GM19372 (cell line): ENCODE data around the gene HSPB7.
"Not testable (repeated sequence)": the region's sequence is repeated elsewhere in the genome, so short reads cannot be mapped to it uniquely, and the experiment has no call there.

Source experiments
- ATAC-seq: cut with Tn5 transposase; IDR thresholded peaks from one replicate; pipeline ENCODE4 v1.9.1; 2021; ENCODE audit warnings: mild to moderate bottlenecking, low read depth, moderate library complexity; ENCODE audit not compliant: unreplicated experiment

The HSPB7 gene

DNA sequence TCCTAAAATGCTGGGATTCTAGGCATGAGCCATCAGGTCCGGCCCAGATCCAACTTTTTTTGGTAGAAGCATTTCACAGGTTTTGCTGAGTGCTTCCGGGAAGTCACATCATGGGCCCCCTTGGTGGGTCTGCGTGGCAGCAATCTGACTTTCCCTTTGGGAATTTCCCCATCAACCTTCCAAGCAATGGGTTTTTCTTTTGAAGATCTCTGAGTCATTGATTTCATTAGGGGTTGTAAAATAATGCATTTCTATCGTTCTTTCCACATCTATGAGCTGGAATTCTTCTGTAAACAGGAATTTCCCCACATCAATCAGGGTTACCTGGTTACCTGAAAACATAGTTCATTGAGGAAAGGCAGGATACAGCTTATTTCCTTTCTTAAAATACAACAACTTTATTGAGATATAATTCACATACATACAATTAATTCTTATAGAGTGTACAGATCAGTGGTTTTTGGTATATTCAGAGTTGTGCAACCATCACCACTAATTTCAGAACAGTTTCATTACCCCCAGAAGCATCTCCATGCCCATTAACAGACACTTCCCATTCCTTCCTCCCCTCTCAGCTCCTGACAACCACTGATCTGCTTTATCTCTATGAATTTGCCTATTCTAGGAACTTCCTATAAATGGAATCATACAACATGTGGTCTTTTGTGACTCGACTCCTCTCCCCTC lies 32.1 kb downstream of the HSPB7 start:
- no peak for ATAC-seq

DNA sequence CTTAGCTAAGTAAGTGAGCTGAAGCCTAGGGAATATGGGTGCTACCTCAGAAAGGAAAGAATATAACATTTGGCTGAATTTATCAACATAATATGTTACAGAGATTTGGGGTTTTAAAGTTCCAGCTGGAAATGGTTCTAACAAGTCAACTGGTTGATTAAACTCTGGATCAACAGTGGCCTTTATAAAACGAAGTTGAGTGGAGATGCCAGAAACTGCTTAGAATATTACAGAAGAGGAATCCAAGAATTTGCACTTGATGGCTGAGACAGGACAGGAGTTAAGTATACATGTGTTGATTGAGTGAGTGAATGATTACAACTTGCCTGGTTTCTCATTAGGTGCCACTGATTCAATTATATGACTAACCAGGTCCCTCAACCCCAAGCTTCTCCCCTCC lies 34.6 kb downstream of the HSPB7 start:
- no peak for ATAC-seq

DNA sequence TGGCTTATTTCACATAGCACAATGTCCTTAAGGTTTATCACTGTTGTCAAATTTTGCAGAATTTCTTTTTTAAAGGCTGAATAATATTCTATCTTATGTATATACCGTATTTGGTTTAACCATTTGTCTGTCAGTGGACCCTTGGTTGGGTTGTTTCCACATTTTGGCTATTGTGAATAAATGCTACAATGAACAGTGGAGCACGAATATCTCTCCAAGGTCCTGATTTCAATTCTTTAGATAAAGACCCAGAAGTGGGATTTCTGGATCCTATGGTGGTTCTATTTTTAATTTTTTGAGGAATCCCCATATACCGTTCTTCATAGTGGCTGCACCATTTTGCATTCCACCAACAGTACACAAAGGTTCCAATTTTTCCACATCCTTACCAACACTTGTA lies 36.2 kb downstream of the HSPB7 start:
- ATAC-seq = no peak

DNA sequence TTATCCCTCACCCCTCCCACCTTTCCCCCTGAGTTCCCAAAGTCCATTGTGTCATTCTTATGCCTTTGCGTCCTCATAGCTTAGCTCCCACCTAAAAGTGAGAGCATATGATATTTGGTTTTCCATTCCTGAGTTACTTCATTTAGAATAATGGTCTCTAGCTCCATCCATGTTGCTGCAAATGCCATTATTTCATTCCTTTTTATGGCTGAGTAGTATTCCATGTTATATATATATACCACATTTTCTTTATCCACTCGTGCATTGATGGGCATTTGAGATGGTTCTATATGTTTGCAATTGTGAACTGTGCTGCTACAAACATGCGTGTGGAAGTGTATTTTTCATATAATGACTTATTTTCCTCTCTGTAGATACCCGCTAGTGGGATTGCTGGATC lies 39.9 kb downstream of the HSPB7 start:
- not testable (repeated sequence) for ATAC-seq

DNA sequence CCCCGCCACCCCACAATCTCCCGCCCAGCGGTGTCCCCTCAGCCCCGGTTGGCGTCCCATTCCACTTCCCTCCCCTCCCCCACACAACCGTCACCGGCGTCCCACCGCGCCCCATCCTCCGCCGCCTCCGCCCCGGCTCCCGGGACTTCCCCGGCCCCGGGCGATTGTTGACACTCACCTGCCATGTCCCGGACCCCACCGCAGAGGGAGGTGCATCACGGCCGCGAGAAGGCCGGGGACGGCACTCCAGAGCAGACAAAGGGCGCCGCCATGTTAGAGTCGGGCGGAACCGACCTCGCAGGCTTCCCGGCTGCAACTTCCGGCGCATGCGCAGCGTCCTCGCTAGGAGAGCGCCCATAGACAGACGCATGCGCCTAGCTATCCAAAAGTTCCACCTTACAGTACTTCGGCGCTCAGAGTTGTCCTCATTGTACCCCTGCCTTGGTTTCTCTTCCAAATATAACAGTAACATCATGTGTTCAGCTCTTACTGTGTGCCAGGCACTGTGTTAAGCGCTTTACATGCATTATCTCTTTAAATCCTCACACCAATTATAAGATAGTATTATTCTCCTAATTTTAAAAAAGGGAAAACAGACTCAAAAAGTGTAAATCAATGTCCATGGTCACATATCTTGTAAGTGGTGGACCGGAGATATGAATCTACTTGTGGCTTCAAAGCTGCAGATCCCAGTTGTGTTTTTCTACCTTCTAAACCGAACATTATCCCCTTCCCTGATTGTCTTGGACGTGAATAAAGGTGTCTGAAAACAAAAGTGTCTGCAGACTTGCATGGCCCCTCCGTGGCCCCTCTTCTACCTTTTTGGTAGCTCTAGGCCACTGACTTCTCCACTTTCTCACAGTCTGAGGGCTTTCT lies 41.8 kb downstream of the HSPB7 start, which contains the start of gene ZBTB17:
TSS of gene ZBTB17 (minus strand) at position 297 of the 876 bp plus-strand sequence. CDS start 27,606 bp downstream, outside the sequence.
- peak; percentile 75 for ATAC-seq

DNA sequence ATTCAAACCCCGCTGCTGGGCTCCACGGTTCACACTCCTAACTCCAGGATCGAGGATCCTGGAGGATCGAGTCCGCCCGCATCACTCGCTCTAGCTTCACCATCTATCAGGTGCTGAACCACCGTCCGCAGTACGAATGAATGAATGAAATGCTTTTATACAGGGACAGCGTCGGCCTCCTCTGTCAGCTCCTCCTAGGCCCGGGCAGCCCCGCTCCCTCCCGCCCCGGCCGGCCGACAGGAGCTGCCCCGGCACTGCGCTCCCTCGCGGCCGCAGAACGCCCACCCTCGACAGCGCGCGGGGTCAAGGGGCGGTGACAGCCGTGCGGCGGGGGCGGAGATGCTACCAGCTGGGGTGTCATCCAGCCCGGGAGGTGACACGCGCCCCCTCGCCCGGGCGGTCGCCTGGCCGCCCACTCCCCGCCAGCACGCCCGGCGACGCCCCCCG lies 42.5 kb downstream of the HSPB7 start:
- peak; percentile 62 for ATAC-seq

DNA sequence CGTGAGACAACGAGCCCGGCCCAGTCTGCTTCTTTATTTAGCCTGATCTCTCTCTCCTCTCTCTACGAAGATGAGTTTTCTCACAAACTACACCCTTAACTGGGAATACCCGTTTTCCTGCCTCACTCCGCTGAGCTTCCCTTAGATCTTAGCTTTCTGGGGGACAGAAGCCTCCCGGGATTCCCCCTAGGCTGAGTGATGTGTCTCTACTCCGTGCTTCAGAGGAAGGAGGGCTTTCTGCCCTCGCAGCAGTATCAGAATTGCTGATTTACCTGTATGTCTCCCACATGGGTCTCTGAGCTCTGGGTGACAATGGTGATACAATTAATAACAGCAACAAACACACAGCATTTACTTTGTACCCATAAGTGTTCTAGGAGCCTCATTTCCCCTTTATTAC lies 43.0 kb downstream of the HSPB7 start:
- no peak for ATAC-seq

DNA sequence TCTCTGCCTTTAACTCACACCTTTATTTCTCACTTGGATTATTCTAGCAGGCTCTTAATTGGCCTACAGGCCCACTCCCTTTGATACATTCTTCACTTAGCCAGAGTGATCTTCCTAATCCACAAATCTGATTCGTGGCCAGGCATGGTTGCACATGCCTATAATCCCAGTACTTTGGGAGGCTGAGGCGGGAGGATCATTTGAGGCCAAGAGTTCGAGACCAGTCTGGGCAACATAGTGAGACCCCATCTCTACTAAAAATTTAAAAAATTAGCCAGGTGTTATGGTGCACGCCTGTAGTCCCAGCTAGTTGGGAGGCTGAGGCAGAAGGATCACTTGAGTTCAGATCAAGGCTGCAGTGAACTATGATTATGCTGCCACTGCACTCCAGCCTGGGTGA lies 44.1 kb downstream of the HSPB7 start:
- ATAC-seq = no peak

DNA sequence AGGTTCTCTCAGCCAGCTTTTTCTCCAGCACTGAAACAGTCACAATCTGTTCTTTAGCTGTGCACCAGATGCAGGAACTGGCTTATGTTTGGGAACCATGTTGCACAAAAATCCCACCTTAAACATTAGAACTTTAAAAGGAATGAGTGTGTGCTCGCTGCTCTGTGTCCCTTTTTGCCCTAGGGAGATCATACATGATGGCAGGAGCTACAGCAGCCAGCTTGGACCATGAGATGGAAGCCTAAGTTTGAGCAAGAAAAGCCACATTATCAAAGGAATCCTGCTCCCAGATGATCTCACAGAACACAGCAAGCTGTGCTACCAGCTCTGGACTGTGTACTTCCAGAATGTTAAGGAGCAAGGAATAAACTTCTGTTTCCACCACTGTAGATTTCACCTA lies 45.4 kb downstream of the HSPB7 start:
- no peak for ATAC-seq

DNA sequence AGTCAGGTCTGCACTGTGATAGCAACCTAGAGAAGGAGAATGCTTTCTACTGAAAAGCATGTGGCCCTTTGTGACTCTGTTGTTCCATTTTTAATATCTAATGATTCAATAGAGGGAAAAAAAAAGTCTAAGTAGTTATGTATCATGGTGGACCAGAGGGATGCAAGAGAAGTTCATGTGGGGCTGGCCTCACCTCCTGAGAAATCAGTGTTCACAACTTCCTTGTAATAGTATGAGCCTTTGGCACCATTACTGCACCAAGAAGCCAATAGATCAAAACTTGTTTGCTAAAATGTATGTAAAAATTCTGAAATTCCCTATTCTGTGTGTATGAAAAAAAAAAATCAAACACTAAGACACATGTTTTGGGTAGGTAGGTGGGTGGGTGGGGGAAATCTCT lies 46.9 kb downstream of the HSPB7 start:
- ATAC-seq = no peak

DNA sequence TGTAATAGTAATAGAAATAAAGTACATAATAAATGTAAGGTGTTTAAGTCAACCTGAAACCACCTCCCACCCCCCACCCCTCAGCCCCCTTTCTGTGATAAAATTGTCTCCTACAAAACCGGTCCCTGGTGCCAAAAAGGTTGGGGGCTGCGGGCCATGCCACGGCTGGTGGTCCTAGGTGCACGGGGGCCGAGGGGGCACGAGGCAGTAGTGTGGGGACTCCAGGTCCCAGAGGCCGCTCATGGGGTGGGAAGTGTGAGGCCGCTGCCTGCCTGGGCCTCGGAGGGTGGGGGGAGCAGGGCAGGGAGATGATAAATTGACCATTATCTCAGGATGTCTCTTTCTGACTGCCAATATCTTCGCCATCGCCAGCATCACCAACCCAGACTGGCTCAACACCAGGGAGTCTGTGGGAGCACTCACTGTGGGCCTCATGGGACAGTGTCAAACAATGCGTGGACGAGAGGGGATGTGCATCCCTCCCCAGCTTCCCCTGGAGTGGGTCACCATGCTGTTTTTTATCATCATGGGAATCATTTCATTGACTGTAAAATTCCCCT lies 48.4 kb downstream of the HSPB7 start:
- ATAC-seq = no peak

DNA sequence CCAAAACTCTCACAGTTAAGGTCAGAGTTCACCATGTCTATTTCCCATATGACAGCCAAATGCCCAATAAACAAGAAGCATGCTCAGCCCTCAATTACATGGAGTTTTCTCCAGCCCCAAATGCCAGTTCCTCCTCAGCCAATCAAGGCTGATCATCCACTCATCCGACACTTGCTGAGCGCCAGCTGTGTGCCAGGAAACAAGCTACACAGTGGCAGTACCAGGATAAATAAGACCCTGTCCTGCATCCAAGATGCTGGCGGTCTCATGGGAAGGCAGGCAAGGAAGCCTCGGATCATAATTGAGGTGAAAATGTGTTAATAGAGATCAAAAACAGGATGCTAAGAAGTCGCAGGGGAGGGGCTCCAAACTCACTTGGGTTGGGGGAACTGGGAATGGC lies 49.7 kb downstream of the HSPB7 start:
- ATAC-seq = no peak

DNA sequence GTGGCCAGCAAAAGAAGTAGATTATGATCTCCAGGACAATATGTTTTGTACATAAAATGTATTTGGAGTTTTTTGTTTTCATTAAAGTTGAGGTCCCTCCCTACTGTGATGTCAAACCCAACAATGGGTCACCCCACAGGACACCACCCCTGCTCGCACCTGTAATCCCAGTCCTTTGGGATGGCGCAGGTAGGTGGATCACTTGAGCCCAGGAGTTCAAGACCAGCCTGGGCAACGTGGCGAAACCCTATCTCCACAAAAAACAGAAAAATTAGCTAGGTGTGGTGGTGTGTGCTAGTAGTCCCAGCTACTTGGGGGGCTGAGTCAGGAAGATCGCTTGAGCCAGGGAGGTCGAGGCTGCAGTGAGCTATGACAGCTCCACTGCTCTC lies 50.9 kb downstream of the HSPB7 start:
- no peak for ATAC-seq

DNA sequence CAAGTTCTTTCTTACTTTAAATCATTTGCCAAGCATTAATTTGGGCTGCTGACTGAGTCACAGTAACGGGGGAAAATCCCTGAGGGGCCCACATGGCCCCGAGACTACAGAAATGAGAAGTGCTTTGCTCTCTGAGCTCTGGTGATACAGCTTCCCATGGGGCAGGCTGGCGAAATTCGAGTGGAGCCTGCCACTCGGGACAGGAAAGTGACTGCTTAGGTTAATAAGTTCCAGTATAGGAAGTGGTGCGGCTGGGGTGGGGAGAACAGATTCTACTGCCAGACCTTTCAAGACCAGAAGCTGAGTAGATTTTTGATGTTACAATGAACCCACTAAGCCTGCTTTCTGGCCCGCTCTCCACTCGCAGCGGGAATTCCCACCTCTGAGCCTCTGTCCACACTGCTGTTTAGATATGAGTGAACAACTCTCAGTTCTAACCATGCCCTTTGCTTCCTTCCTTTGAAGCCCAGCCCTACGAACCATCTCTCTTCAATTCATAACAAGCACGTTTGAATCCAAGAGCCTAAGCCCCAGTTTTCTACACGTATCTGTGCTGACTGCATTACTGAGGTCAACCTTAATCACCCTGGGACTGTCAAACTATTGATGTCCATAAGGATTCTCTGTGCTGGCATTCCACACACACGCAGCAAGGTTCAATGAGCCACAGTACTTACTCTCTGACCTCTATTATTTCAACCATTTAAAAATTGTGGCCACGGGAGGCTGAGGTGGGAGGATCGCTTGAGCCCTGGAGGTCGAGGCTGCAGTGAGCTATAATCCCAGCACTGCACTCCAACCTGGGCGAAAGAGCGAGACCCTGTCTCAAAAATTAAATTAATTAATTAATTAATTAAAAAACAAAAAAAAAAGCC lies 51.5 kb downstream of the HSPB7 start:
- ATAC-seq = peak; percentile 71

DNA sequence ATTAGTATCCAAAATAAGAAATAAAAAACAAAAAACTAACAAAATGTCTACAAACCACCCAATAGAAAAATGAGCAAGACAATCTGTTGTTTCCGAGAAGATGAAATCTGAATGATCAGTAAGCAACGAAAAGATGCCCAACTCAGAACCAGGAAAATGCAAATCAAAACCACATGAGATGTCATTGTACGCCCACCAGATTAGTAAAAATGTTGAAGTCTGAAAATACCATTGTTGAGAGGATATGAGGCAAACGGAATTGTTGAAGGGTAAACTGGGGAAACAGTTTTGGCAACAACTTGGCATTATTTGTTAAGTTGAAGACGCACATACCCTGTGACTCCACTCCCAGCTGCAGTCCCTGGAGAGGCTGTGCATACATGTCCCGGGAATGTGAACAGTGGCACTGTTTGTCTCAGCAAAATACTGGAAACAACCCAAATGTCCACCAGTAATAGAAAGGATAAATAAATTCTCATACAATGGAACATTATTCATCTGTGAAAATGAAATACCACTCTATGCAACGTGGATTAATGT lies 52.5 kb downstream of the HSPB7 start:
- ATAC-seq = no peak
